Gastrocnemius medialis (tissue), 4 donors: ENCODE results near the gene TRIM27. TPM values are rescaled to one million over a fixed set of nuclear protein-coding genes. Genes with fewer than 3 reads are reported as not detected.
"Not testable (repeated sequence)": the region's sequence is repeated elsewhere in the genome, so short reads cannot be mapped to it uniquely, and the experiment has no call there.

Experiments used
- ATAC-seq, 2 donors: fragments of 150-250 bp; one replicate each; pipeline ENCODE4 v1.9.1; 2016
- DNase-seq, 2 donors: peaks; one replicate each; pipeline ENCODE4 v3.0.0-alpha.2; 2019
- H3K27ac ChIP-seq, 4 donors: fragments of 200-600 bp; sonication (generic); 1 replicate in 1 of 4; 2 replicates in 3 of 4; pipeline ENCODE4 v1.5.1; 2016 to 2018; ENCODE audit warnings: mild to moderate bottlenecking in 2 of 4, moderate library complexity in 1 of 4
- H3K27me3 ChIP-seq, 3 donors: fragments of 200-600 bp; sonication (generic) in 2 of 3; 1 replicate in 1 of 3; 2 replicates in 2 of 3; pipeline versions ENCODE4 v1.5.1 to v1.6.0; 2016 to 2019; ENCODE audit warnings: mild to moderate bottlenecking in 1 of 3, moderate library complexity in 1 of 3
- H3K36me3 ChIP-seq, 2 donors: fragments of 200-600 bp; sonication (generic) in 1 of 2; one replicate each; pipeline ENCODE4 v1.5.1; 2017 to 2018
- H3K4me1 ChIP-seq, 2 donors: fragments of 200-600 bp; sonication (generic) in 1 of 2; one replicate each; pipeline ENCODE4 v1.5.1; 2016 to 2017; ENCODE audit warnings: mild to moderate bottlenecking in 2 of 2
- H3K4me3 ChIP-seq, 4 donors: fragments of 200-600 bp; sonication (generic) in 3 of 4; 1 replicate in 1 of 4; 2 replicates in 3 of 4; pipeline ENCODE4 v1.5.1; 2016 to 2019; ENCODE audit warnings: mild to moderate bottlenecking in 2 of 4
- H3K9me3 ChIP-seq, 3 donors: fragments of 200-600 bp; sonication (generic) in 2 of 3; 1 replicate in 1 of 3; 2 replicates in 2 of 3; pipeline ENCODE4 v1.5.1; 2016 to 2019
- POLR2A ChIP-seq, 2 donors: fragments of 450-650 bp; IDR thresholded peaks; one replicate each; pipeline ENCODE4 v1.6.1; 2017; ENCODE audit warnings: antibody characterized with exemption in 2 of 2, mild to moderate bottlenecking in 2 of 2, moderate library complexity in 2 of 2
- in situ Hi-C, 4 donors: fragments of 200-750 bp; cut with MboI; loops; one replicate each; pipeline versions ENCODE4 v1.15.0 to v1.8.0; 2017; ENCODE audit warnings: low sequenced_read_pairs in 4 of 4
- intact Hi-C: fragments of 100-400 bp; cut with DNase I; formaldehyde crosslinking; loops from one replicate; pipeline ENCODE4 v1.15.1; 2023; ENCODE audit warnings: low total_unique reads
- total RNA-seq, 4 donors: library from RNA; depleted of rRNA; stranded (reverse); fragments of >200 nt; gene quantifications; one replicate each; pipeline versions ENCODE4 v1.1.0 to v1.2.3, GENCODE V29; 2016
- TF ChIP-seq, protein P1 (sequence below), 5 experiments: fragments of 450-650 bp in 3 of 5; fragments of 200-600 bp in 2 of 5; sonication (generic) in 2 of 5; IDR thresholded peaks in 4 of 5; conservative IDR thresholded peaks in 1 of 5; 1 replicate in 4 of 5; 2 replicates in 1 of 5; pipeline ENCODE4 v1.5.1; 2016 to 2019; ENCODE audit warnings: antibody characterized with exemption in 5 of 5, mild to moderate bottlenecking in 3 of 5, moderate library complexity in 3 of 5

TRIM27 gene
- total RNA-seq, 4 donors from 2014 or later, result 33.6 to 45.1 (median 36.1) TPM

DNA sequence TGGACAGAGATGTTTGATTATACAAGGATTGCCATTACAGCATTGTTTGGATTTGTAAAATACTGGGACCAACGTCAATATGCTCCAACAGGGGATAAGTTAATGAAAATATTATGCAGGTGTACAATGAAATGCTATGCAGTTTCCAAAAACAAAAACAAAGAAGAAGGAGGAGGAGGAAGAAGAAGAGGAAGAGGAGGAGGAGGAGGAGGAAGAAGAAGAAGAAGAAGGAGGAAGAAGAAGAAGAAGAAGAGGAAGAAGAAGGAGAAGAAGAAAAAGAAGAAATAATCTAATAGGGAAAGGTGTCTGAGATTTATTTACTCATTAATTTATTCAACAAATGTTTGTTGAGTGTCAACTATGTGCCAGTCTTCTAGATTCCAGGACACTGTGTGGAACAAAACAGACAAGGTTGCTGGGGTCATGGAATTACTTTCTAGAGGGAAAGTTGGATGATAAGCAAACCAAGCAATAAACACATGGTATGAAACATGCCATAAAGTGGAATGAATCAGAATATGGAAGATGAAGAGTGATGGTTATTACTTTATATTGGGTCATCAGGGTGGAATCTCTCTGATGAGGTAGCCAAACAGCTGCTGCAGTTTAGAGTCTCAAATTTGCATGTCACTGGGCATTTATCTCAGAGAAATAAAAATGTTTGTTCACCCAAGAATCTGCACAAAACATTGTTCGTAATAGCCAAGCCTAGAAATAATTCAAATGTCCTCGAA, 6.3 kb upstream of the TRIM27 start:
- no peak for ATAC-seq
- in situ Hi-C loops, result loop anchor here in 1 of 4 donors (10.0 kb wide), 1 partner anchor 55 kb away; no protein-coding TSS in a partner anchor
- no peaks in the 10 kb centered on the region for H3K36me3 ChIP-seq

GRCh38 chr6:28929339-28929738, 5.6 kb upstream of the TRIM27 start:
- in situ Hi-C loops, DNase-seq, ATAC-seq, H3K27ac ChIP-seq, H3K4me1 ChIP-seq, H3K9me3 ChIP-seq, H3K4me3 ChIP-seq, H3K36me3 ChIP-seq: not testable (repeated sequence)
- H3K27me3 ChIP-seq, result peaks cover 0 to 19% (median 0%) of the 10 kb centered on the region in 3 donors
- intact Hi-C loops, result loop anchor here (10.0 kb wide), 1 partner anchor 55 kb away; no protein-coding TSS in a partner anchor

More for the DNA sequence above, 6.3 kb upstream of the TRIM27 start:
- Histone ChIP-seq H3K4me1 (no peaks in the 10 kb centered on the region), H3K27ac (no peak overlapping the region), H3K27me3 (peaks cover 0 to 19% (median 0%) of the 10 kb centered on the region in 3 donors), H3K9me3 (no peaks in the 10 kb centered on the region), H3K4me3 (no peak overlapping the region)
- TF ChIP-seq, protein P1, sequence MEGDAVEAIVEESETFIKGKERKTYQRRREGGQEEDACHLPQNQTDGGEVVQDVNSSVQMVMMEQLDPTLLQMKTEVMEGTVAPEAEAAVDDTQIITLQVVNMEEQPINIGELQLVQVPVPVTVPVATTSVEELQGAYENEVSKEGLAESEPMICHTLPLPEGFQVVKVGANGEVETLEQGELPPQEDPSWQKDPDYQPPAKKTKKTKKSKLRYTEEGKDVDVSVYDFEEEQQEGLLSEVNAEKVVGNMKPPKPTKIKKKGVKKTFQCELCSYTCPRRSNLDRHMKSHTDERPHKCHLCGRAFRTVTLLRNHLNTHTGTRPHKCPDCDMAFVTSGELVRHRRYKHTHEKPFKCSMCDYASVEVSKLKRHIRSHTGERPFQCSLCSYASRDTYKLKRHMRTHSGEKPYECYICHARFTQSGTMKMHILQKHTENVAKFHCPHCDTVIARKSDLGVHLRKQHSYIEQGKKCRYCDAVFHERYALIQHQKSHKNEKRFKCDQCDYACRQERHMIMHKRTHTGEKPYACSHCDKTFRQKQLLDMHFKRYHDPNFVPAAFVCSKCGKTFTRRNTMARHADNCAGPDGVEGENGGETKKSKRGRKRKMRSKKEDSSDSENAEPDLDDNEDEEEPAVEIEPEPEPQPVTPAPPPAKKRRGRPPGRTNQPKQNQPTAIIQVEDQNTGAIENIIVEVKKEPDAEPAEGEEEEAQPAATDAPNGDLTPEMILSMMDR (IDR thresholded peaks at IDR 0.05 in 4 of 5, conservative IDR thresholded peaks at IDR 0.05 in 1 of 5), result no peak
- no peak for TF ChIP-seq POLR2A (IDR thresholded peaks at IDR 0.05)
- intact Hi-C loops, result loop anchor here (10.0 kb wide), 1 partner anchor 55 kb away; no protein-coding TSS in a partner anchor
- no peak for DNase-seq

GRCh38 chr6:28927846-28928245, 4.1 kb upstream of the TRIM27 start:
- in situ Hi-C loops (no loop called here), intact Hi-C loops (loop anchor here (10.0 kb wide), 1 partner anchor 57 kb away; no protein-coding TSS in a partner anchor)
- Histone ChIP-seq H3K27ac (no peak overlapping the region), H3K4me1 (peaks cover 0 to under 1% of the 10 kb centered on the region in 2 donors), H3K27me3 (peaks cover 0 to 19% (median 0%) of the 10 kb centered on the region in 3 donors), H3K4me3 (no peak overlapping the region), H3K36me3 (no peaks in the 10 kb centered on the region), H3K9me3 (no peaks in the 10 kb centered on the region)
- TF ChIP-seq POLR2A (IDR thresholded peaks at IDR 0.05), result no peak
- TF ChIP-seq, protein P1 (IDR thresholded peaks at IDR 0.05 in 4 of 5, conservative IDR thresholded peaks at IDR 0.05 in 1 of 5), result no peak
- ATAC-seq, result no peak
- DNase-seq, result no peak

DNA sequence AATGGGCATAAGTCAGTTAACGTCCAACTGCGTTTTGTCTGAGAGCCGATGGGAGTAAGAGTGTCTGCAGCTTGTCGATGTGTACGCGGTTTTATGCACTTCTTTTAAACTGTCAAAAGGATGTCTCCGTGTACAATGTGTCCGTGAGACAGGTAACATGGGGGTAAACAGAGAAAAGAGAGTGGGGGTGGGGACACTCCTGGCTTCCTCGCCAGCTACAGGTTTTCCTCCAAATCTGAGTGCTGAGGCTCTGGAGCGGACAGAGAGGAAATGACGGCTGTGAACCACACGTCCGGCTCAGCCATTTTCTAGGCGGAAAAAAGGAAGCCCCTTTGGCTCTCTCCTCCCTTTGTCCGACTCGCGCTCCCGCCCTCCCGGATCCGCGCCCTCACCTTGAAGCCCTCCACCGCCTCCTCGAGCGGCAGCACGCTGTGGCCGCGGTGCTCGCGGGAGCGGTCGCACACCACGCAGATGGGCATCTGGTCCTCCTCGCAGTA, 916 bp downstream of the TRIM27 start:
- Histone ChIP-seq H3K4me3 (peak overlapping the region; percentile 79 to 91 (median 88)), H3K4me1 (peaks cover 16% of the 10 kb centered on the region in 2 donors), H3K27me3 (no peaks in the 10 kb centered on the region), H3K9me3 (no peaks in the 10 kb centered on the region), H3K36me3 (peaks cover 4 to 42% of the 10 kb centered on the region in 2 donors), H3K27ac (peak overlapping the region; percentile 90 to 96 (median 95))
- intact Hi-C loops (loop anchor here (1.0 to 10.0 kb wide), 2 partner anchors 26 to 62 kb away; no protein-coding TSS in a partner anchor), in situ Hi-C loops (no loop called here)
- ATAC-seq, result peak; percentile 10 to 28
- TF ChIP-seq POLR2A (IDR thresholded peaks at IDR 0.05), result no peak
- TF ChIP-seq, protein P1 (IDR thresholded peaks at IDR 0.05 in 4 of 5, conservative IDR thresholded peaks at IDR 0.05 in 1 of 5), result no peak
- DNase-seq, result peak; percentile 11 to 17
